ENCODE measurements around the gene PTGER1. TPM values are rescaled to one million over a fixed set of nuclear protein-coding genes. Genes with fewer than 3 reads are reported as not detected.

The PTGER1 gene
- total and polyA plus RNA-seq, 12 donors, result 1.9 to 31.1 (median 4.5) TPM; not detected in 1

DNA sequence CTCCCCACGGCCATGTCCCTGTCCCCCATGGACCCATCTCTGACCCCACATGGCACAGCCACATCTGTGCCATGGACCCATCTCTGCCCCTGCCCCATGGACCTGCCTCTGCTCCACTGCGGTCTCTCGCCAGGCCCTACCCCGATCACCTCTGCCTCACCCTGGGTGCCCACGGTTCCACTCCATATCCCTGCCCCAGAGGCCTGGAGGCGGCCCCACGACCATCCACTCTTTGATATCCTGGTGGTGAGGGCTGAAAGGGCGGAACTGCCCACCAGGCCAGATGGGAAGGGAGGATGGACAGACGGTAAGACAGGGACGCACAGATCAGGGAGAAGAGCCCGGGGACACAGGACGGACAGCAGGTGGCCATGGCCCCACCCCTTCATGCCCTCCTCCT, 327 bp downstream of the PTGER1 start:
- TF ChIP-seq, protein P1, sequence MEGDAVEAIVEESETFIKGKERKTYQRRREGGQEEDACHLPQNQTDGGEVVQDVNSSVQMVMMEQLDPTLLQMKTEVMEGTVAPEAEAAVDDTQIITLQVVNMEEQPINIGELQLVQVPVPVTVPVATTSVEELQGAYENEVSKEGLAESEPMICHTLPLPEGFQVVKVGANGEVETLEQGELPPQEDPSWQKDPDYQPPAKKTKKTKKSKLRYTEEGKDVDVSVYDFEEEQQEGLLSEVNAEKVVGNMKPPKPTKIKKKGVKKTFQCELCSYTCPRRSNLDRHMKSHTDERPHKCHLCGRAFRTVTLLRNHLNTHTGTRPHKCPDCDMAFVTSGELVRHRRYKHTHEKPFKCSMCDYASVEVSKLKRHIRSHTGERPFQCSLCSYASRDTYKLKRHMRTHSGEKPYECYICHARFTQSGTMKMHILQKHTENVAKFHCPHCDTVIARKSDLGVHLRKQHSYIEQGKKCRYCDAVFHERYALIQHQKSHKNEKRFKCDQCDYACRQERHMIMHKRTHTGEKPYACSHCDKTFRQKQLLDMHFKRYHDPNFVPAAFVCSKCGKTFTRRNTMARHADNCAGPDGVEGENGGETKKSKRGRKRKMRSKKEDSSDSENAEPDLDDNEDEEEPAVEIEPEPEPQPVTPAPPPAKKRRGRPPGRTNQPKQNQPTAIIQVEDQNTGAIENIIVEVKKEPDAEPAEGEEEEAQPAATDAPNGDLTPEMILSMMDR (IDR thresholded peaks at IDR 0.05), result no peak
- no peak for TF ChIP-seq POLR2A (IDR thresholded peaks at IDR 0.05)
- no peak overlapping the region for H3K4me3 ChIP-seq
- no peak for DNase-seq
- no peaks in the 10 kb centered on the region for H3K27me3 ChIP-seq
- peaks cover 0 to 33% of the 10 kb centered on the region in 2 donors for H3K36me3 ChIP-seq (replicated peaks in 1 of 2)
- H3K27ac ChIP-seq, result peak overlapping the region in 1 of 5 donors; percentile 78
- WGBS, 4 donors, result 48 to 66% (median 51%) methylated on average over 7 to 12 of the region's 12 CpGs
- intact Hi-C loops (cut with DNase I), result loop anchor here in 1 of 2 donors (5.0 kb wide), 1 partner anchor 43 kb away; the partner anchor contains the start of gene PKN1
- H3K9me3 ChIP-seq (replicated peaks in 1 of 3), result no peaks in the 10 kb centered on the region
- H3K4me1 ChIP-seq (replicated peaks in 1 of 2), result peaks cover 0 to 20% of the 10 kb centered on the region in 2 donors

- DNase-seq, result peak in 4 of 7 donors; percentile 39 to 63 (median 52)
- Histone ChIP-seq H3K4me1 (replicated peaks in 1 of 2) (peaks cover 0 to 20% of the 10 kb centered on the region in 2 donors), H3K9me3 (replicated peaks in 1 of 3) (no peaks in the 10 kb centered on the region), H3K27me3 (no peaks in the 10 kb centered on the region), H3K36me3 (replicated peaks in 1 of 2) (peaks cover 0 to 37% of the 10 kb centered on the region in 2 donors), H3K4me3 (no peak overlapping the region), H3K27ac (no peak overlapping the region)
- intact Hi-C loops (cut with DNase I), result loop anchor here in 1 of 2 donors (5.0 kb wide), 1 partner anchor 42 kb away; the partner anchor contains the start of gene PKN1
- no peak for TF ChIP-seq POLR2A (IDR thresholded peaks at IDR 0.05)
- TF ChIP-seq, protein P1 (IDR thresholded peaks at IDR 0.05), result no peak
- 30 to 43% (median 35%) methylated on average over 17 to 53 of the region's 53 CpGs for WGBS, 4 donors
Observed at GRCh38 chr19:14473978-14474578, 1.1 kb downstream of the PTGER1 start.

GRCh38 chr19:14473073-14473977, 1.8 kb downstream of the PTGER1 start:
- TF ChIP-seq, protein P1 (IDR thresholded peaks at IDR 0.05), result no peak
- TF ChIP-seq POLR2A (IDR thresholded peaks at IDR 0.05), result no peak
- Histone ChIP-seq H3K4me1 (replicated peaks in 1 of 2) (peaks cover 0 to 20% of the 10 kb centered on the region in 2 donors), H3K27me3 (no peaks in the 10 kb centered on the region), H3K36me3 (replicated peaks in 1 of 2) (peaks cover 0 to 37% of the 10 kb centered on the region in 2 donors), H3K27ac (no peak overlapping the region), H3K9me3 (replicated peaks in 1 of 3) (no peaks in the 10 kb centered on the region), H3K4me3 (no peak overlapping the region)
- WGBS, 4 donors, result 15 to 46% (median 24%) methylated on average over 14 to 94 of the region's 97 CpGs
- no peak for DNase-seq
- intact Hi-C loops (cut with DNase I), result loop anchor here in 1 of 2 donors (5.0 kb wide), 1 partner anchor 41 kb away; the partner anchor contains the start of gene PKN1

All from adrenal gland (tissue), 12 donors.